ENCODE results near the gene CR1.
A peak's percentile ranks its signal among the peaks of the same experiment; 100 is the strongest.
"Not testable (repeated sequence)": the region's sequence is repeated elsewhere in the genome, so short reads cannot be mapped to it uniquely, and the experiment has no call there.

Gene CR1

DNA sequence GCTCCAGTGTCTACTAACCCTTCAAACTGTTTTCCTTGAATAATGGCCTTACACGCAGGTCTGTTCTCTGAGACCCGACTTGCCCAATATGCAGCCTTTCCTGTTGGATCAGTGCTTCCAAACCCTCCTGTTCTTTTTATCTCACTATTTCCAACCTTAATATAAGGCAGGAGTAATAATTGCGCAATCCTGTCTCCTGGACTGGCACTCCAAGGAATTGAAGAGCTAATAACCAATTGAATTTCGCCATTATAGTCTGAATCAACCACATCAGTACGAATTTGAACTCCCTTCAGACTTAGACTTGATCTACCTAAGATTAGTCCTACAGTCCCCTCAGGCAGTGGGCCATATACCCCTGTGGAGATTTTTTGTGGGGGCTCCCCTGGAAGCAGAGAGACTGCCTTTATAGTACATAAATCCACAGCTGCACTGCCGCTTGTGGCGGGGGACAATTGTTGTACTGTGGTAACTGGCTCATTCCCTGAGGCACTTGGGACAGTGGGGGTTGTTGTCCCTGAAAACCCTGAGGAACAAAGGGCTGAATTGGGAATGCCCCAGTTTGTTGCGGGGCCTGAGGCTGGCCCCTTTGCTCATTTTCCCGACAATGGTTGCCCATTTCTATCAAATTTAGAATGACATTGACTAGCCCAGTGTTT, 142.7 kb downstream of the CR1 start:
- DNase-seq (ENCODE audit: extremely low read depth in 1 of 2, low read depth in 1 of 2), result not testable (repeated sequence)

DNA sequence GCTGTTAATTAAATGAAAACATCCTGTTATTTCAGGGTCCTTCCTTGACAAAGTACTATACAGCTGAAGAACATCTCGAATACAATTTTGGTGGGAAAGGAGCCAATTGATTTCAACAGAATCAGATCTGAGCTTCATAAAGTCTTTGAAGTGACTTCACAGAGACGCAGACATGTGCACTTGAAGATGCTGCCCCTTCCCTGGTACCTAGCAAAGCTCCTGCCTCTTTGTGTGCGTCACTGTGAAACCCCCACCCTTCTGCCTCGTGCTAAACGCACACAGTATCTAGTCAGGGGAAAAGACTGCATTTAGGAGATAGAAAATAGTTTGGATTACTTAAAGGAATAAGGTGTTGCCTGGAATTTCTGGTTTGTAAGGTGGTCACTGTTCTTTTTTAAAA, 143.4 kb downstream of the CR1 start:
- DNase-seq (ENCODE audit: extremely low read depth in 1 of 2, low read depth in 1 of 2), result not testable (repeated sequence)

- no peak for DNase-seq (ENCODE audit: extremely low read depth in 1 of 2, low read depth in 1 of 2)
These were observed 148.4 kb downstream of the CR1 start for GRCh38 chr1:207644166-207644851.

DNA sequence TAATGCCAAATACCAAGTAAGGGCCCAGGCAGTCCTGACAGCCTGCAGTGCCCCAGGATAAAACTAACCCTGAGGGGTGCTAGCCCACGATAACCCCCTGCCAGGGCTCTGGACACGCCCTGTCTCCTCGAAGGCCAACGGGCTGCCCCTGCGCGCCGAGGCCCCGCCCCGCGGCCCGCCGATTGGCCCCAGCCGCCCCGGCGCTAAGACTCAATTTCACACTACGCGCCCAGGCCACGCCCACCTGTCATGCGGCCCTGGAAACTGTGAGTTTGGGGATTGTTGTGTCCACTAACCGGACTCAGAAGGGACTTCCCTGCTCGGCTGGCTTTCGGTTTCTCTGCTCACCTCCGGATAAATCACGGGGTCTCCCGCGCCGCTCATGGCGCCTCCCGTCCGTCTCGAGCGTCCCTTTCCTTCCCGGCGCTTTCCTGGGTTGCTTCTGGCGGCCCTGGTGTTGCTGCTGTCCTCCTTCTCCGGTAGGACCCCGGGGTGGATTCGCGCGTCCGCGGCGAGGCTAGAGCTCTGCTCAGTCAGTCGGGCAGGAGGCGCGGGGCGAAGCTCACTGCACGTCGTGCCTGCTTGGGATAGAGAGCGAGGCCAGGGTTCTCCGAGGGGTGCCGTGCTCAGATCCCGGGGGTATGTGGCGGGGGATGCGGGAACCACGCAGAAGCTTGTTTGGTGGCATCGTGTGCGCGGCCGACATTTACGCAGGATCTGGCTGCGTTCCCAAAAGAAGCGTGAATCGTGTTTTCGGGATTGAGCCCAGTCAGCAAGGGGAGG, 149.1 kb downstream of the CR1 start, which contains the start of gene CR1L:
TSS of gene CR1L (plus strand) at position 282 of the 783 bp plus-strand sequence. CDS start at position 383, 101 bp downstream.
- peak; percentile 23 to 52 for DNase-seq (ENCODE audit: extremely low read depth in 1 of 2, low read depth in 1 of 2)

DNA sequence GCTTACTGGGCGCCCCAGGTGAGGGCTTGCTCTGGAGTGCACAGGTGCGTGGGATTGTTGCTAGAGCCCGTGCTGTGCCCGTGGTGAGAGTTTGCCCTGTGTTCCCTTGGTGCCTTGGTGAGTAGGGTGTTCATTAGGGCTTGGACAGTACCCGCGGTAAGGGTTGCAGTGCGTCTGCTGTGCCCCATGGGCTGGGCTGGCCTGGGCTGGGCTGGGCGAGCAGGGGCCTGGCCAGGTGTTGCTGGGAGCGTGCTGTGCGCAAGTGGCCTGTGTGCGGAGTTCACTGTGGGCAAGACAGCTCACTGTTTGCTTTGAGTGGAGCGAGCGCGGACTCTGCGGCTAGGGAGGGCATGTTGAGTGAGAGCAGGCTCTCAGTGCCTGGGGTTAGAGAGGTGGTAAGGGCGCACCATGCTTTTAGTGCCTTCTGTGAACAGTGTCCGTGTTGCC, 149.7 kb downstream of the CR1 start:
- no peak for DNase-seq (ENCODE audit: extremely low read depth in 1 of 2, low read depth in 1 of 2)

- no peak for DNase-seq (ENCODE audit: extremely low read depth in 1 of 2, low read depth in 1 of 2)
These were observed 150.2 kb downstream of the CR1 start for GRCh38 chr1:207646171-207646570.

DNA sequence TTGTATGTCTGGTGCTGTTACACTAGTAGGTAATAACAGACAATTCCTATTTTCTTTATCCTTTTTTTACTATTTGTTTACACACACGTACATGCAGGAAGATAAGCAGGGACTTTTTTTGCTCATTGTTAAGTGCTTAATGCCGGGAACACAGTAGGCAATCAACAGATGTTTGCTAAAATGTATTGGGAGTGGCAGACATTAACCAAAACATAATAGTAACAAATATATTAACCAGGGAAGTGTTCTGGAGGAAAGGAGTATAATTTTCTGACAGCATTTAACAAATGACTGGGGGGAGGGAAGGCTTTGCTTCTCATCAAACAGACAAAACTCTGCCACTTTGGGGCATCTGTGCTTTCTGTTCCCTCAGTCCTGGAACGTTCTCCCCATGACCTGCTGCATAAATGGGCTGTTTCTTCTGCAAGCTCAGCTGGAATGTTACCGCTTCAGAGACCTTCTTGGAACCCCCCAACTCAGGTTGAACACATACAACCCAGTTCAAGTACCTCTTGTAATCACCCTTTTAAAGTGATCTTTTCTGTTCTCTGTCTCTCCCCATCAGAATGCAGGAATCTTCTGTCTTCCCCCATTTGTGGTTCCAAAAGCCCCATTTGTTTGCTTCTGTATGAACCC, 151.1 kb downstream of the CR1 start:
- no peak for DNase-seq (ENCODE audit: extremely low read depth in 1 of 2, low read depth in 1 of 2)

GRCh38 chr1:207647671-207648333, 151.8 kb downstream of the CR1 start:
- DNase-seq (ENCODE audit: extremely low read depth in 1 of 2, low read depth in 1 of 2), result no peak

DNA sequence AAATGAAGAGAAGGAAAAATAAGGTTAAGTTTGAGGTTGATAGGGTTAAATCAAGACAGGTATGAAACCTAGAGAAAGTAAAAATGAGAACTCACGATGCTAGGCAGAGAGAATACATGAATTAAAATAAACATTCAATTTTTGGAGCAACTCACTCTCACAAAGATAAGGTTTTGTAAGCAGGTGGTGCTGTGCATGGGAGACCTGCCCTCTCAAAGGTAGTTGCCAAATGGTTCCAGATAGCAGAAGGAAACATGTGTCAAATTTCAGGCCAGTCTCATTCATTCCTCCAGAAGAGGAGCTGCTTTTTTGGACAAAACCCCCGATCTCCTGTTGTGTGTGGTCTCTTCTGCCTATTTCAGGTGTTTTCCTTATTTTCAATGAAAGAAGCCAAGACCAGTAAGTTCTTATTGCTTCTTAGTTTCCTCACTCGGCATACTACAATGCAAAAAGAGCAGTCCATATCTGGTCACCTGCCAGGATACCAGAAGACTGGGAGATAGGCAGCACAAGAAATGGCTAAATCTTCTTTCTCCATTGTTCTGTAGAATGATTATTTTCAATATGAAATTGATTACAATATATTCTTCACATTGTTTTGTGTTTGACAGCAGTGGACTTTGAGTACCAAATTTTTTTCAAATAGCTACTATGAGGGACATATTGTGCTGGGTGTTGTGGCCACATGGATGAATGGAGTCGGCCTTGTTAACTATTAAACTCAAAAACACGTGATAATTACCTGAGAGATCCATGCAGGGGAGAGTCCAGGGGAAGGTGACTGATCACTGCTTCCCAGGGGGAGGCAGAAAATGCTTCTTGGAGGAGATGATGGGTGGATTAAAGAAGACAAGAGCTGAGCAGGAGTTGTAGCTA, 152.6 kb downstream of the CR1 start:
- no peak for DNase-seq (ENCODE audit: extremely low read depth in 1 of 2, low read depth in 1 of 2)

- no peak for DNase-seq (ENCODE audit: extremely low read depth in 1 of 2, low read depth in 1 of 2)
These were observed 153.3 kb downstream of the CR1 start for GRCh38 chr1:207649210-207649753.

- no peak for DNase-seq (ENCODE audit: extremely low read depth in 1 of 2, low read depth in 1 of 2)
These were observed 154.1 kb downstream of the CR1 start for GRCh38 chr1:207649865-207650580.

- no peak for DNase-seq (ENCODE audit: extremely low read depth in 1 of 2, low read depth in 1 of 2)
These were observed 155.6 kb downstream of the CR1 start for GRCh38 chr1:207651583-207651982.

DNA sequence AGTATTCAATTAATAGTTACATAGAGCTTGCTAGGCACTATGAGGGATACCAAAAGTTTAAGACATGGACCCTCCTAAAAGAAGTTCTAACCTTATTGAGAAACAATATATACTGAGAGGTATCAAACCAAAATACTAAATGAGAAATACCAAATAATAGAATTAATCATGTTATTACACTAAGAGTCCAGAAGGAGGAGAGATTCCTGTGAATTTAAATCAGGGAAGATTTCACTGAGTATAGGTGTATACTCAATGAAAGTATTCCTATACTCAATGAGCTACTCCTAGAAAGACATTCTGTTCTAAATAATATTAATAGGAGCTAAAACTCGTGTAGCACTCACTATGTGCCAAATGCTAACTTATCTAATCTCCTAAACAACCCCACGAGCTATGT, 158.4 kb downstream of the CR1 start:
- no peak for DNase-seq (ENCODE audit: extremely low read depth in 1 of 2, low read depth in 1 of 2)

- no peak for DNase-seq (ENCODE audit: extremely low read depth in 1 of 2, low read depth in 1 of 2)
These were observed 162.5 kb downstream of the CR1 start for GRCh38 chr1:207658408-207658807.

DNA sequence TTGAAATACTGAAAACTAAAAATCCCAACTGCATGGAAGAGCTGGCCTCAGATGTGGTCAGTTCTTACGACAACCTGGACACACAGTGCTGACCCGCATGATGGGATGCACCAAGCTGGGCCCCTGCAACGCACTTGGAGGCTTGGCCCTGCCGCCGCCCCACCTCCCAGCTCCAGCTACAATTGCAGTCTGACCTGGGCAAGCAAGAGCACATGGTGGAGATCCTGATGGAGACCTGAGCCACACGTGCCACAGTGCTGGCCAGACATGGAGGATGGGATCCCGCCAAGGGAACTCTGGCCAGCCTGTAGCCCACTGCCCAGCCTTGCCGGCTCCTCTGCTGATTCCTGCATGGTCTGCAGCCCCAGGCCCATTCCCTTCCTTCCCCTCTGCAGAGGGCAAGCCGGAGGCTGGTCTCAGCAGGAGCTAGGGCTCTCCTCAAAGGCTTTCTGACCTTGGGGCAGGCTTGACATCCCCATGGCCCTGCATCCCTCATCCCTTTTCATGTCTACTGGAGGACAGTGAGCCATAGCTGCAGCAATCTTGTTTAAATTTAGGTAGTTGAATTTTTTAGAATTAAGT, 163.0 kb downstream of the CR1 start:
- DNase-seq (ENCODE audit: extremely low read depth in 1 of 2, low read depth in 1 of 2), result no peak

- DNase-seq (ENCODE audit: extremely low read depth in 1 of 2, low read depth in 1 of 2), result no peak
These were observed 163.7 kb downstream of the CR1 start for GRCh38 chr1:207659545-207660153.

DNA sequence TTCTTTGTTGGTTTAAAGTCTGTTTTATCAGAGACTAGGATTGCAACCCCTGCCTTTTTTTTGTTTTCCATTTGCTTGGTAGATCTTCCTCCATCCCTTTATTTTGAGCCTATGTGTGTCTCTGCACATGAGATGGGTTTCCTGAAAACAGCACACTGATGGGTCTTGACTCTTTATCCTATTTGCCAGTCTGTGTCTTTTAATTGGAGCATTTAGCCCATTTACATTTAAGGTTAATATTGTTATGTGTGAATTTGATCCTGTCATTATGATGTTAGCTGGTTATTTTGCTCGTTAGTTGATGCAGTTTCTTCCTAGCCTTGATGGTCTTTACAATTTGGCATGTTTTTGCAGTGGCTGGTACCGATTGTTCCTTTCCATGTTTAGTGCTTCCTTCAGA, 165.5 kb downstream of the CR1 start:
- not testable (repeated sequence) for DNase-seq (ENCODE audit: extremely low read depth in 1 of 2, low read depth in 1 of 2)

GRCh38 chr1:207666342-207666741, 170.4 kb downstream of the CR1 start:
- no peak for DNase-seq (ENCODE audit: extremely low read depth in 1 of 2, low read depth in 1 of 2)
